Measurements from ENCODE around the gene CYP1A2. TPM values are rescaled to one million over a fixed set of nuclear protein-coding genes. Genes with fewer than 3 reads are reported as not detected.

CYP1A2 gene
- total and polyA plus RNA-seq, 4 donors = 0.05 to 0.57 (median 0.17) TPM; not detected in 1

DNA sequence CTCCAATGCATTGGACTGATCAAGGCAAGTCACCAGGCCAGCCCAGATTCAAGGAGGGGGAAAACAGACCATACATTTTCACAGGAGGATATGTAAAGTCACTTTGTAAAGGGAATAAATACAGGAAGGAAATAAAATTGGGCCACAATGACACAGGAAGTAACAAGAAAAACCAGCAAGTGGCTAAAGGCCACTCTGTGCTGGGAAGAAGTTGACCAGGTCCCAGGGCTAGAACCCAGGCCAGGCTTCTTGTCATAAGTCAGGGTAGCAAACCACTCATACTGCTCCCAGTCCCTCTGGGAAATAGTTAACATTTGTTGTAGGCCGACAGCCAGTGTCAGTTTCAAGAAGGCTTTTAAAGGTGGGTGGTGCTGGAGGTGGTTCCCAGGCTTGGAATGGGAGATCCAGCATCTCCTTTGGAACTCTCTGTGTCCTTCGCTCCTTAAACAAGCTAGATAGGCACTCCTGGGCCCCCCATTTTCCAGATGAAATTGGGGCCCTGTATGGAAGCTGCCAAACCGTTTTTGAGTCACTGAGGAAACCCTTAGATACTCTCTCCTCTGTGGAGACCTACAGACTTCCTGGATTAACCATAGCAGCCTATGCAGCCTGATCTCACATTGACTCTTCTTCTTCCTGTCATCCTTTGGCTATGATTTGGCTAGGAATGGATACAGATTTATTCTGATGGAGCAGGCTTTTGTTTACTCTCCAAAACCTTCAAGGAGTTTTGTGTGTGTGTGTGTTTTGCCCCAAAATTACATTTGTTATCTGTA is 38.1 kb upstream of the CYP1A2 start:
- ATAC-seq (ENCODE audit: insufficient read depth, low FRiP score) (no peak), DNase-seq (no peak)
- Histone ChIP-seq H3K9me3 (ENCODE audit: control insufficient read depth in 4 of 4, insufficient read depth in 3 of 4, low read length in 3 of 4) (peaks cover 0 to 2% (median 0%) of the 10 kb centered on the region in 4 donors), H3K9ac (ENCODE audit: insufficient read depth in 1 of 2, low read length in 2 of 2) (no peak overlapping the region), H3K27ac (ENCODE audit: low read depth in 1 of 2, low read length in 1 of 2) (peak overlapping the region in 1 of 2 donors; percentile 39), H3K36me3 (ENCODE audit: control insufficient read depth in 4 of 4, insufficient read depth in 4 of 4, low read length in 4 of 4) (no peaks in the 10 kb centered on the region), H3K4me3 (no peak overlapping the region), H3K27me3 (ENCODE audit: control insufficient read depth in 3 of 3, insufficient read depth in 3 of 3, low read length in 2 of 3) (no peaks in the 10 kb centered on the region), H3K4me1 (ENCODE audit: control insufficient read depth in 5 of 5, insufficient read depth in 5 of 5, low read length in 5 of 5) (peaks cover 0 to 2% (median 0%) of the 10 kb centered on the region in 5 donors)
- TF ChIP-seq CTCF (IDR thresholded peaks at IDR 0.05; ENCODE audit: control extremely low read depth, extremely low read depth) = no peak
- 46 to 52% methylated on average over 3 of the region's 3 CpGs for WGBS, 2 donors

- Histone ChIP-seq H3K4me3 (no peak overlapping the region), H3K27ac (ENCODE audit: low read depth in 1 of 2, low read length in 1 of 2) (no peak overlapping the region), H3K9me3 (ENCODE audit: control insufficient read depth in 4 of 4, insufficient read depth in 3 of 4, low read length in 3 of 4) (peaks cover 0 to 2% (median 0%) of the 10 kb centered on the region in 4 donors), H3K4me1 (ENCODE audit: control insufficient read depth in 5 of 5, insufficient read depth in 5 of 5, low read length in 5 of 5) (peaks cover 0 to 2% (median 0%) of the 10 kb centered on the region in 5 donors), H3K27me3 (ENCODE audit: control insufficient read depth in 3 of 3, insufficient read depth in 3 of 3, low read length in 2 of 3) (no peaks in the 10 kb centered on the region), H3K9ac (ENCODE audit: insufficient read depth in 1 of 2, low read length in 2 of 2) (no peak overlapping the region), H3K36me3 (ENCODE audit: control insufficient read depth in 4 of 4, insufficient read depth in 4 of 4, low read length in 4 of 4) (no peaks in the 10 kb centered on the region)
- TF ChIP-seq CTCF (IDR thresholded peaks at IDR 0.05; ENCODE audit: control extremely low read depth, extremely low read depth) = no peak
- WGBS, 2 donors = 60 to 71% methylated on average over 3 of the region's 3 CpGs
- DNase-seq (no peak), ATAC-seq (ENCODE audit: insufficient read depth, low FRiP score) (no peak)
Observed at GRCh38 chr15:74712311-74712710, 36.3 kb upstream of the CYP1A2 start.

- peaks cover 0 to 8% (median 0%) of the 10 kb centered on the region in 5 donors for H3K4me1 ChIP-seq (ENCODE audit: control insufficient read depth in 5 of 5, insufficient read depth in 5 of 5, low read length in 5 of 5)
- H3K36me3 ChIP-seq (ENCODE audit: control insufficient read depth in 4 of 4, insufficient read depth in 4 of 4, low read length in 4 of 4) = peaks cover 0 to 3% (median 0%) of the 10 kb centered on the region in 4 donors
- no peak for TF ChIP-seq CTCF (IDR thresholded peaks at IDR 0.05; ENCODE audit: control extremely low read depth, extremely low read depth)
- peaks cover 0 to 3% (median 0%) of the 10 kb centered on the region in 3 donors for H3K27me3 ChIP-seq (ENCODE audit: control insufficient read depth in 3 of 3, insufficient read depth in 3 of 3, low read length in 2 of 3)
- H3K9ac ChIP-seq (ENCODE audit: insufficient read depth in 1 of 2, low read length in 2 of 2) = no peak overlapping the region
- ATAC-seq (ENCODE audit: insufficient read depth, low FRiP score) (no peak), DNase-seq (no peak)
- WGBS, 2 donors = 65 to 75% methylated on average over 5 of the region's 5 CpGs
- H3K27ac ChIP-seq (ENCODE audit: low read depth in 1 of 2, low read length in 1 of 2) = no peak overlapping the region
- H3K9me3 ChIP-seq (ENCODE audit: control insufficient read depth in 4 of 4, insufficient read depth in 3 of 4, low read length in 3 of 4) = peaks cover 0 to 4% (median 0%) of the 10 kb centered on the region in 4 donors
- H3K4me3 ChIP-seq = no peak overlapping the region
Observed at GRCh38 chr15:74716651-74717050, 32.0 kb upstream of the CYP1A2 start.
